Gastroesophageal sphincter (tissue), 3 donors: ENCODE results near the gene CREBZF.

Experiments used
- POLR2A ChIP-seq, 2 donors: fragments of 450-650 bp; IDR thresholded peaks; one replicate each; pipeline ENCODE4 v1.6.1; 2017; ENCODE audit warnings: antibody characterized with exemption in 2 of 2, mild to moderate bottlenecking in 2 of 2, moderate library complexity in 1 of 2
- POLR2AphosphoS5 ChIP-seq: sonication (generic); formaldehyde crosslinking; IDR thresholded peaks from one replicate; pipeline ENCODE4 v1.6.1; 2017; ENCODE audit warnings: antibody characterized with exemption
- TF ChIP-seq, protein P1 (sequence below), 4 experiments: fragments of 200-600 bp in 2 of 4; fragments of 450-650 bp in 2 of 4; sonication (generic) in 1 of 4; IDR thresholded peaks; one replicate each; pipeline ENCODE4 v1.5.1; 2017 to 2019; ENCODE audit warnings: antibody characterized with exemption in 4 of 4, mild to moderate bottlenecking in 2 of 4, moderate library complexity in 2 of 4

DNA sequence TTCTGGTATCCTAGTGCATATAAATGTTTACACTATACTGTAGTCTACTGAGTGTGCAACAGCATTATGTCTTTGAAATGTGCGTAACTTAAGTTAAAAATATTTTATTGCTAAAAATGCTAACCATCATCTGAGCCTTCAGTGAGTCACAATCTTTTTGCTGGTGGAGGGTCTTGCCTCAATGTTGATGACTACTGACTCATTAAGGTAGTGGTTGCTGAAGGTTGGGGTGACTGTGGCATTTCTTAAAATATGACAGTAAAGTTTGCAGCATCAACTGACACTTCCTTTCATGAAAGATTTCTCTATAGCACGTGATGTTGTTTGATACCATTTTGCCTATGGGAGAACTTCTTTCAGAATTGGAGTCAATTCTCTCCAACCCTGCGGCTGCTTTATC lies 8.5 kb upstream of the CREBZF start:
- TF ChIP-seq, protein P1, sequence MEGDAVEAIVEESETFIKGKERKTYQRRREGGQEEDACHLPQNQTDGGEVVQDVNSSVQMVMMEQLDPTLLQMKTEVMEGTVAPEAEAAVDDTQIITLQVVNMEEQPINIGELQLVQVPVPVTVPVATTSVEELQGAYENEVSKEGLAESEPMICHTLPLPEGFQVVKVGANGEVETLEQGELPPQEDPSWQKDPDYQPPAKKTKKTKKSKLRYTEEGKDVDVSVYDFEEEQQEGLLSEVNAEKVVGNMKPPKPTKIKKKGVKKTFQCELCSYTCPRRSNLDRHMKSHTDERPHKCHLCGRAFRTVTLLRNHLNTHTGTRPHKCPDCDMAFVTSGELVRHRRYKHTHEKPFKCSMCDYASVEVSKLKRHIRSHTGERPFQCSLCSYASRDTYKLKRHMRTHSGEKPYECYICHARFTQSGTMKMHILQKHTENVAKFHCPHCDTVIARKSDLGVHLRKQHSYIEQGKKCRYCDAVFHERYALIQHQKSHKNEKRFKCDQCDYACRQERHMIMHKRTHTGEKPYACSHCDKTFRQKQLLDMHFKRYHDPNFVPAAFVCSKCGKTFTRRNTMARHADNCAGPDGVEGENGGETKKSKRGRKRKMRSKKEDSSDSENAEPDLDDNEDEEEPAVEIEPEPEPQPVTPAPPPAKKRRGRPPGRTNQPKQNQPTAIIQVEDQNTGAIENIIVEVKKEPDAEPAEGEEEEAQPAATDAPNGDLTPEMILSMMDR (IDR thresholded peaks at IDR 0.05), result no peak
- TF ChIP-seq POLR2AphosphoS5, result no peak
- TF ChIP-seq POLR2A (IDR thresholded peaks at IDR 0.05), result no peak
